Activated T-cell treated with anti-CD3 and anti-CD28 coated beads, Interleukin-2, amount 50 U/mL, for 4 hours (primary cell): Measurements from ENCODE around the gene EIF2S3B. TPM values are rescaled to one million over a fixed set of nuclear protein-coding genes. Genes with fewer than 3 reads are reported as not detected.
A peak's percentile ranks its signal among the peaks of the same experiment; 100 is the strongest.

Experiments used
- ATAC-seq, 2 donors: fragments of 200-7000 bp; cut with Tn5 transposase; one replicate each; pipeline ENCODE4 v1.10.0; 2021
- DNase-seq: peaks from one replicate; pipeline ENCODE4 v3.0.0-alpha.2; 2020
- H3K27me3 Mint-ChIP-seq: one replicate; pipeline ENCODE4 v1.8.0; 2021; ENCODE audit warnings: low read depth, mixed read lengths
- H3K36me3 Mint-ChIP-seq: one replicate; pipeline ENCODE4 v1.8.0; 2022; ENCODE audit warnings: mixed read lengths; ENCODE audit not compliant: insufficient read depth
- H3K4me1 Mint-ChIP-seq: one replicate; pipeline ENCODE4 v1.8.0; 2021; ENCODE audit warnings: low read depth, mixed read lengths
- H3K4me3 Mint-ChIP-seq: one replicate; pipeline ENCODE4 v1.8.0; 2021; ENCODE audit warnings: mild to moderate bottlenecking, moderate library complexity, mixed read lengths
- H3K9me3 Mint-ChIP-seq: one replicate; pipeline ENCODE4 v1.8.0; 2021; ENCODE audit warnings: mixed read lengths
- total RNA-seq, 3 donors: library from RNA; stranded (reverse); gene quantifications; one replicate each; pipeline ENCODE4 v1.2.1, GENCODE V29; 2021

Gene EIF2S3B
- total RNA-seq, 3 donors from 2014 or later: 0.68 to 6.7 (median 1.2) TPM

GRCh38 chr12:10521555-10521954 is 15.9 kb downstream of the EIF2S3B start:
- H3K9me3 Mint-ChIP-seq: no peaks in the 10 kb centered on the region
- no peaks in the 10 kb centered on the region for H3K36me3 Mint-ChIP-seq
- DNase-seq (no peak), ATAC-seq (peak; percentile 40 to 58)
- H3K27me3 Mint-ChIP-seq: peaks cover 8% of the 10 kb centered on the region
- no peak overlapping the region for H3K4me3 Mint-ChIP-seq
- H3K4me1 Mint-ChIP-seq: no peaks in the 10 kb centered on the region

GRCh38 chr12:10528174-10528953 is 22.7 kb downstream of the EIF2S3B start:
- Mint-ChIP-seq H3K36me3 (no peaks in the 10 kb centered on the region), H3K4me3 (no peak overlapping the region), H3K27me3 (peaks cover 4% of the 10 kb centered on the region), H3K4me1 (no peaks in the 10 kb centered on the region), H3K9me3 (no peaks in the 10 kb centered on the region)
- no peak for DNase-seq
- no peak for ATAC-seq

- Mint-ChIP-seq H3K36me3 (no peaks in the 10 kb centered on the region), H3K4me1 (no peaks in the 10 kb centered on the region), H3K9me3 (no peaks in the 10 kb centered on the region), H3K27me3 (peaks cover 4% of the 10 kb centered on the region), H3K4me3 (no peak overlapping the region)
- DNase-seq: no peak
- ATAC-seq: no peak
These were observed 23.9 kb downstream of the EIF2S3B start for GRCh38 chr12:10529603-10530002.

GRCh38 chr12:10537721-10538120 is 32.0 kb downstream of the EIF2S3B start:
- Mint-ChIP-seq H3K27me3 (peaks cover 3% of the 10 kb centered on the region), H3K4me1 (peaks cover 13% of the 10 kb centered on the region), H3K36me3 (no peaks in the 10 kb centered on the region), H3K4me3 (no peak overlapping the region), H3K9me3 (no peaks in the 10 kb centered on the region)
- ATAC-seq (no peak), DNase-seq (no peak)

GRCh38 chr12:10540776-10541205 is 35.1 kb downstream of the EIF2S3B start:
- Mint-ChIP-seq H3K36me3 (no peaks in the 10 kb centered on the region), H3K4me1 (peaks cover 13% of the 10 kb centered on the region), H3K9me3 (no peaks in the 10 kb centered on the region), H3K4me3 (no peak overlapping the region), H3K27me3 (peaks cover 7% of the 10 kb centered on the region)
- ATAC-seq (peak; percentile 93 to 94), DNase-seq (no peak)

GRCh38 chr12:10543499-10543898 is 37.8 kb downstream of the EIF2S3B start:
- no peak overlapping the region for H3K4me3 Mint-ChIP-seq
- H3K9me3 Mint-ChIP-seq: no peaks in the 10 kb centered on the region
- H3K4me1 Mint-ChIP-seq: peaks cover 13% of the 10 kb centered on the region
- peaks cover 6% of the 10 kb centered on the region for H3K27me3 Mint-ChIP-seq
- ATAC-seq: no peak
- no peak for DNase-seq
- H3K36me3 Mint-ChIP-seq: no peaks in the 10 kb centered on the region

GRCh38 chr12:10551375-10551774 is 45.7 kb downstream of the EIF2S3B start:
- Mint-ChIP-seq H3K4me1 (peaks cover 6% of the 10 kb centered on the region), H3K9me3 (no peaks in the 10 kb centered on the region), H3K4me3 (no peak overlapping the region), H3K36me3 (no peaks in the 10 kb centered on the region), H3K27me3 (no peaks in the 10 kb centered on the region)
- ATAC-seq (no peak), DNase-seq (no peak)

GRCh38 chr12:10553148-10553547 is 47.5 kb downstream of the EIF2S3B start:
- no peaks in the 10 kb centered on the region for H3K9me3 Mint-ChIP-seq
- no peak for DNase-seq

GRCh38 chr12:10554228-10554755 is 48.6 kb downstream of the EIF2S3B start:
- peak overlapping the region; percentile 74 for H3K4me3 Mint-ChIP-seq
- H3K4me1 Mint-ChIP-seq: peaks cover 13% of the 10 kb centered on the region
- ATAC-seq (peak; percentile 34 to 36), DNase-seq (no peak)
- H3K9me3 Mint-ChIP-seq: no peaks in the 10 kb centered on the region
- no peaks in the 10 kb centered on the region for H3K36me3 Mint-ChIP-seq
- H3K27me3 Mint-ChIP-seq: peaks cover 4% of the 10 kb centered on the region

More at GRCh38 chr12:10553148-10553547, 47.5 kb downstream of the EIF2S3B start:
- Mint-ChIP-seq H3K36me3 (no peaks in the 10 kb centered on the region), H3K27me3 (peaks cover 2% of the 10 kb centered on the region), H3K4me1 (peaks cover 11% of the 10 kb centered on the region), H3K4me3 (no peak overlapping the region)
- ATAC-seq: peak; percentile 31 to 40

- peak; percentile 37 to 41 for ATAC-seq
- Mint-ChIP-seq H3K4me1 (peaks cover 15% of the 10 kb centered on the region), H3K9me3 (no peaks in the 10 kb centered on the region), H3K36me3 (no peaks in the 10 kb centered on the region), H3K27me3 (peaks cover 4% of the 10 kb centered on the region), H3K4me3 (peak overlapping the region; percentile 74)
- DNase-seq: no peak
These were observed 49.2 kb downstream of the EIF2S3B start for GRCh38 chr12:10554756-10555481.

GRCh38 chr12:10557329-10557728 is 51.6 kb downstream of the EIF2S3B start:
- peak overlapping the region; percentile 46 for H3K4me3 Mint-ChIP-seq
- DNase-seq (no peak), ATAC-seq (no peak)
- H3K36me3 Mint-ChIP-seq: no peaks in the 10 kb centered on the region
- no peaks in the 10 kb centered on the region for H3K9me3 Mint-ChIP-seq
- peaks cover 15% of the 10 kb centered on the region for H3K4me1 Mint-ChIP-seq
- peaks cover 8% of the 10 kb centered on the region for H3K27me3 Mint-ChIP-seq

- Mint-ChIP-seq H3K4me1 (peaks cover 15% of the 10 kb centered on the region), H3K36me3 (no peaks in the 10 kb centered on the region), H3K27me3 (peaks cover 8% of the 10 kb centered on the region), H3K4me3 (peak overlapping the region; percentile 46), H3K9me3 (no peaks in the 10 kb centered on the region)
- no peak for ATAC-seq
- DNase-seq: no peak
These were observed 52.1 kb downstream of the EIF2S3B start for GRCh38 chr12:10557766-10558165.
